HCT116 (cell line): Measurements from ENCODE around the gene PAFAH1B1. TPM values are rescaled to one million over a fixed set of nuclear protein-coding genes. Genes with fewer than 3 reads are reported as not detected.

ENCODE experiments used
- ATAC-seq: fragments of 200-7000 bp; cut with Tn5 transposase; 2 replicates; pipeline ENCODE4 v1.9.1; 2020; ENCODE audit warnings: mild to moderate bottlenecking, moderate library complexity
- BruUV-seq: library from RNA; stranded (reverse); fragments of 400-500 nt; replicated peaks from 2 replicates; lab custom pipeline; 2021; lab: Mats Ljungman, UMichigan
- CTCF ChIA-PET: fragments of 300-600 bp; sonication (Branson Sonifier 250); formaldehyde crosslinking; loops from one replicate; lab custom pipeline; 2021; ENCODE audit warnings: antibody characterized with exemption; lab: Charles Lee
- POLR2A ChIA-PET: fragments of 300-600, 350-600 bp; sonication (Branson Sonifier 250); formaldehyde crosslinking; loops from one replicate; lab custom pipeline; 2021; ENCODE audit warnings: antibody characterized with exemption; lab: Charles Lee
- RAD21 ChIA-PET, 2 experiments: fragments of 300-600 bp; sonication (Branson Sonifier 250); formaldehyde crosslinking; loops; one replicate each; lab custom pipeline; 2023; ENCODE audit warnings: low total read pairs in 2 of 2; ENCODE audit not compliant: uncharacterized antibody in 2 of 2, unreplicated experiment in 2 of 2, low non-redundant PET in 1 of 2; lab: Charles Lee
- DNase-seq: peaks from one replicate; pipeline ENCODE4 v3.0.0-alpha.2; 2010; ENCODE audit warnings: low read depth, low spot score
- H2AFZ ChIP-seq: fragments of 200-600 bp; shearing (Covaris generic), sonication (generic); 2 replicates; pipeline ENCODE4 v1.6.1; 2017; ENCODE audit warnings: low read depth, mixed run types, mixed read lengths, antibody characterized with exemption, low read length; ENCODE audit not compliant: poor library complexity, severe bottlenecking
- H3K27ac ChIP-seq: 2 replicates; pipeline ENCODE4 v1.5.1; 2012; ENCODE audit warnings: low read depth, low read length
- H3K27me3 ChIP-seq: fragments of 200-600 bp; sonication (generic); 2 replicates; pipeline ENCODE4 v1.6.1; 2016; ENCODE audit warnings: mixed run types, low read length, mixed read lengths; ENCODE audit not compliant: insufficient read depth
- H3K36me3 ChIP-seq, 2 experiments: fragments of 200-500 bp in 1 of 2; fragments of 200-600 bp in 1 of 2; sonication (Bioruptor generic) in 1 of 2; sonication (generic) in 1 of 2; 2 replicates each; pipeline versions ENCODE4 v1.5.1 to v1.6.1; 2014 to 2016; ENCODE audit warnings: low read length in 2 of 2, inconsistent platforms in 1 of 2, mixed read lengths in 1 of 2, mixed run types in 1 of 2; ENCODE audit not compliant: insufficient read depth in 2 of 2, control insufficient read depth in 1 of 2
- H3K4me1 ChIP-seq, 2 experiments: fragments of 200-600 bp in 1 of 2; sonication (generic) in 1 of 2; 2 replicates each; pipeline versions ENCODE4 v1.5.1 to v1.6.1; 2012 to 2017; ENCODE audit warnings: low read length in 2 of 2, inconsistent platforms in 1 of 2, mild to moderate bottlenecking in 1 of 2, mixed read lengths in 1 of 2, mixed run types in 1 of 2, moderate library complexity in 1 of 2; ENCODE audit not compliant: insufficient read depth in 2 of 2, control insufficient read depth in 1 of 2
- H3K4me2 ChIP-seq: fragments of 200-600 bp; sonication (generic); 2 replicates; pipeline ENCODE4 v1.6.1; 2017; ENCODE audit warnings: mixed run types, low read length, mixed read lengths
- H3K4me3 ChIP-seq, 2 experiments: fragments of 200-600 bp in 1 of 2; sonication (generic) in 1 of 2; replicated peaks in 1 of 2; 2 replicates each; pipeline ENCODE4 v1.5.1; 2011 to 2016; ENCODE audit warnings: low read length in 2 of 2, control low read depth in 1 of 2, low read depth in 1 of 2, mild to moderate bottlenecking in 1 of 2, mixed read lengths in 1 of 2, mixed run types in 1 of 2
- H3K79me2 ChIP-seq: fragments of 200-600 bp; sonication (generic); 2 replicates; pipeline ENCODE4 v1.6.1; 2017; ENCODE audit warnings: mild to moderate bottlenecking, mixed run types, low read length, moderate library complexity, mixed read lengths; ENCODE audit not compliant: insufficient read depth
- H3K9ac ChIP-seq: fragments of 200-600 bp; sonication (generic); 2 replicates; pipeline ENCODE4 v1.6.1; 2016; ENCODE audit warnings: low read length, mixed read lengths
- H3K9me2 ChIP-seq: fragments of 200-600 bp; sonication (generic), shearing (Covaris generic); 2 replicates; pipeline ENCODE4 v1.6.1; 2017; ENCODE audit warnings: mixed run types, mild to moderate bottlenecking, moderate library complexity; ENCODE audit not compliant: insufficient read depth
- H3K9me3 ChIP-seq, 2 experiments: fragments of 200-500 bp in 1 of 2; fragments of 200-600 bp in 1 of 2; sonication (Bioruptor generic) in 1 of 2; sonication (generic) in 1 of 2; 2 replicates each; pipeline ENCODE4 v1.6.1; 2014 to 2017; ENCODE audit warnings: low read length in 2 of 2, mixed read lengths in 2 of 2, inconsistent platforms in 1 of 2, low read depth in 1 of 2, mild to moderate bottlenecking in 1 of 2, mixed run types in 1 of 2, moderate library complexity in 1 of 2; ENCODE audit not compliant: control insufficient read depth in 1 of 2, insufficient read depth in 1 of 2
- H4K20me1 ChIP-seq: fragments of 200-600 bp; sonication (generic), shearing (Covaris generic); 2 replicates; pipeline ENCODE4 v1.6.1; 2017; ENCODE audit warnings: mixed run types, mild to moderate bottlenecking, moderate library complexity; ENCODE audit not compliant: insufficient read depth
- ATF3 ChIP-seq: IDR thresholded peaks from 2 replicates; pipeline ENCODE4 v1.6.1; 2012
- CBX3 ChIP-seq: IDR thresholded peaks from 2 replicates; pipeline ENCODE4 v1.6.1; 2012; ENCODE audit warnings: low read depth
- CEBPB ChIP-seq: IDR thresholded peaks from 2 replicates; pipeline ENCODE4 v1.6.1; 2012; ENCODE audit warnings: low read depth
- EGR1 ChIP-seq: IDR thresholded peaks from 2 replicates; pipeline ENCODE4 v1.6.1; 2012; ENCODE audit warnings: low read depth
- ELF1 ChIP-seq: IDR thresholded peaks from 2 replicates; pipeline ENCODE4 v1.6.1; 2012; ENCODE audit warnings: low read depth, borderline replicate concordance
- EZH2 ChIP-seq: fragments of 200-600 bp; sonication (generic); IDR thresholded peaks from 2 replicates; pipeline ENCODE4 v1.6.1; 2017; ENCODE audit warnings: antibody characterized with exemption, mixed run types
- EZH2phosphoT487 ChIP-seq: fragments of 200-600 bp; IDR thresholded peaks from 2 replicates; pipeline ENCODE4 v1.6.1; 2018; ENCODE audit warnings: antibody characterized with exemption, borderline replicate concordance
- FOSL1 ChIP-seq: IDR thresholded peaks from 2 replicates; pipeline ENCODE4 v1.6.1; 2012; ENCODE audit warnings: low read depth
- JUND ChIP-seq: IDR thresholded peaks from 2 replicates; pipeline ENCODE4 v1.6.1; 2012
- MAX ChIP-seq: IDR thresholded peaks from 2 replicates; pipeline ENCODE4 v1.6.1; 2012
- RAD21 ChIP-seq: IDR thresholded peaks from 2 replicates; pipeline ENCODE4 v1.6.1; 2012; ENCODE audit warnings: low read depth, mild to moderate bottlenecking
- SIN3A ChIP-seq: IDR thresholded peaks from 2 replicates; pipeline ENCODE4 v1.6.1; 2012; ENCODE audit warnings: low read depth
- SRF ChIP-seq: IDR thresholded peaks from 2 replicates; pipeline ENCODE4 v1.6.1; 2012; ENCODE audit warnings: low read depth
- TCF7L2 ChIP-seq: IDR thresholded peaks from 2 replicates; pipeline ENCODE4 v1.7.0; 2011; ENCODE audit warnings: borderline replicate concordance, inconsistent platforms; ENCODE audit not compliant: insufficient read depth, insufficient read length; ENCODE audit errors: extremely low read depth
- ZFX ChIP-seq: fragments of 450-650 bp; IDR thresholded peaks from 2 replicates; pipeline ENCODE4 v1.6.1; 2017
- ZNF274 ChIP-seq: fragments of 200-500 bp; sonication (Bioruptor generic); IDR thresholded peaks from 2 replicates; pipeline ENCODE4 v1.6.1; 2014; ENCODE audit warnings: mild to moderate bottlenecking, low read depth, low read length, inconsistent platforms
- intact Hi-C: fragments of 100-400 bp; cut with micrococcal nuclease; formaldehyde crosslinking; loops from 2 replicates; pipeline ENCODE4 v1.10.0; 2022
- total RNA-seq: library from RNA; stranded (reverse); gene quantifications from one replicate; pipeline ENCODE4 v1.2.1, GENCODE V29; 2021; ENCODE audit not compliant: unreplicated experiment
- TF ChIP-seq, protein P1 (sequence below): IDR thresholded peaks from 2 replicates; pipeline ENCODE4 v1.6.1; 2011; ENCODE audit warnings: mild to moderate bottlenecking, low read length, moderate library complexity; ENCODE audit not compliant: insufficient replicate concordance; ENCODE audit errors: extremely low read depth

The PAFAH1B1 gene
- total RNA-seq, 1 experiment from 2014 or later: 113 TPM

DNA sequence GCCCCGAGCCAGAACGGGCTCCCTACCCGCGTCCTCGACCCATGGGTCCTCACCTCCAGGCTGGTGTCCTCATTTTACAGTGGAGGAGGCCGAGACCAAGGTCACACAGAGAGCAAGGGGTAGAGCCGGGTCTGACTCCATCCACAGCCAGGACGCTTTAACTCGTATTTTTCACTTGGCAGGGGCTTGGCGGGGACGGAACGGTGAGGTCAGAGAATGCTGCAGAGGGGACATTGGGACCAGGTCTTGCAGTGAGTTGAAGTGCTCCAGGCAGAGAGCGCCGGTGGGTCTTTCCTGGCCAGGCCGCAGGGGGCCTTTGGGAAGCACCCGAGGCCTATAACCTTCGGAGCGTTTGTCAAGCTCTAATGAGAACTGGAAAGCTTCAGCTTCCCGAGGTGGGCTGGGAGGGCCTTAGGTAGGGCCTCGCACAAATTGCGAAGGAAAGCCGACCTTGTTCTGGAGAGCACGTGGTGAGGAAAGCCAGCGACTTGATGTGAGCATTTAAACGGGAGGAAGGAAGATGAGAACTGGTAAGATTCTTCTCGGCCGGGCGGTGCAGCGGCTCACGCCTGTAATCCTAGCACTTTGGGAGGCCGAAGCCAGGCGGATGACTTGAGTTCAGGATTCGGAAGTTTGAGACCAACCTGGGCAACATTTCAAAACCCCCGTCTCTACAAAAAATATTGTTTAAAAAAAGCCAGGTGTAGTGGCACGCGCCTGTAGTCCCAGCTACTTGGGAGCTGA lies 119.0 kb downstream of the PAFAH1B1 start:
- peak overlapping the region; percentile 65 for H3K27ac ChIP-seq
- intact Hi-C loops: no loop called here

More for the DNA sequence above, 119.0 kb downstream of the PAFAH1B1 start:
- H3K36me3 ChIP-seq: peaks cover 0 to 9% of the 10 kb centered on the region in 2 experiments; a peak in 1 of 4 replicates
- ChIA-PET CTCF (no interaction called here), POLR2A (no interaction called here), RAD21 (no interaction called here)
- H3K4me2 ChIP-seq: peak overlapping the region; percentile 100
- H3K9ac ChIP-seq: peak overlapping the region; percentile 94
- TF ChIP-seq CEBPB (no peak), ELF1 (no peak), EZH2 (no peak), SRF (no peak), ZFX (no peak), TCF7L2 (no peak), ZNF274 (no peak), RAD21 (no peak), EZH2phosphoT487 (no peak), SIN3A (no peak), FOSL1 (no peak), EGR1 (no peak), MAX (no peak), CBX3 (no peak), ATF3 (no peak), JUND (no peak)
- TF ChIP-seq, protein P1, sequence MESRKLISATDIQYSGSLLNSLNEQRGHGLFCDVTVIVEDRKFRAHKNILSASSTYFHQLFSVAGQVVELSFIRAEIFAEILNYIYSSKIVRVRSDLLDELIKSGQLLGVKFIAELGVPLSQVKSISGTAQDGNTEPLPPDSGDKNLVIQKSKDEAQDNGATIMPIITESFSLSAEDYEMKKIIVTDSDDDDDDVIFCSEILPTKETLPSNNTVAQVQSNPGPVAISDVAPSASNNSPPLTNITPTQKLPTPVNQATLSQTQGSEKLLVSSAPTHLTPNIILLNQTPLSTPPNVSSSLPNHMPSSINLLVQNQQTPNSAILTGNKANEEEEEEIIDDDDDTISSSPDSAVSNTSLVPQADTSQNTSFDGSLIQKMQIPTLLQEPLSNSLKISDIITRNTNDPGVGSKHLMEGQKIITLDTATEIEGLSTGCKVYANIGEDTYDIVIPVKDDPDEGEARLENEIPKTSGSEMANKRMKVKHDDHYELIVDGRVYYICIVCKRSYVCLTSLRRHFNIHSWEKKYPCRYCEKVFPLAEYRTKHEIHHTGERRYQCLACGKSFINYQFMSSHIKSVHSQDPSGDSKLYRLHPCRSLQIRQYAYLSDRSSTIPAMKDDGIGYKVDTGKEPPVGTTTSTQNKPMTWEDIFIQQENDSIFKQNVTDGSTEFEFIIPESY: no peak
- no peaks in the 10 kb centered on the region for H3K9me2 ChIP-seq
- ATAC-seq: no peak; the same call in 1 of the 2 replicates
- H3K9me3 ChIP-seq: no peaks in the 10 kb centered on the region
- peaks cover 26 to 45% of the 10 kb centered on the region in 2 experiments for H3K4me1 ChIP-seq
- H3K4me3 ChIP-seq: peak overlapping the region; percentile 60 to 100
- no peak for DNase-seq
- BruUV-seq: TSS peak; percentile 94
- no peaks in the 10 kb centered on the region for H3K27me3 ChIP-seq
- H4K20me1 ChIP-seq: peaks cover 7% of the 10 kb centered on the region; the same call in 1 of the 2 replicates
- H3K79me2 ChIP-seq: peaks cover 44% of the 10 kb centered on the region
- H2AFZ ChIP-seq: no peak overlapping the region
